Thyroid gland (tissue), 4 donors: ENCODE data around the gene L1CAM. TPM values are rescaled to one million over a fixed set of nuclear protein-coding genes. Genes with fewer than 3 reads are reported as not detected.

Source experiments
- DNase-seq, 2 donors: peaks; one replicate each; pipeline ENCODE4 v3.0.0-alpha.2; 2019
- H3K27ac ChIP-seq, 3 donors: fragments of 200-600 bp; sonication (generic); 1 replicate in 2 of 3; 2 replicates in 1 of 3; pipeline ENCODE4 v1.5.1; 2016 to 2019; ENCODE audit warnings: mild to moderate bottlenecking in 1 of 3, moderate library complexity in 1 of 3
- H3K27me3 ChIP-seq: fragments of 200-600 bp; sonication (generic); one replicate; pipeline ENCODE4 v1.5.1; 2019
- H3K36me3 ChIP-seq, 2 donors: fragments of 200-600 bp; sonication (generic); one replicate each; pipeline ENCODE4 v1.5.1; 2016 to 2019
- H3K4me1 ChIP-seq, 2 donors: fragments of 200-600 bp; sonication (generic); one replicate each; pipeline ENCODE4 v1.5.1; 2017 to 2019
- H3K4me3 ChIP-seq, 3 donors: fragments of 200-600 bp; sonication (generic); replicated peaks in 1 of 3; 1 replicate in 2 of 3; 2 replicates in 1 of 3; pipeline ENCODE4 v1.5.1; 2016; ENCODE audit warnings: mild to moderate bottlenecking in 1 of 3
- H3K9me3 ChIP-seq: fragments of 200-600 bp; sonication (generic); one replicate; pipeline ENCODE4 v1.5.1; 2017
- POLR2A ChIP-seq, 2 donors: fragments of 450-650 bp; IDR thresholded peaks; one replicate each; pipeline ENCODE4 v1.6.1; 2017; ENCODE audit warnings: antibody characterized with exemption in 2 of 2, mild to moderate bottlenecking in 2 of 2, moderate library complexity in 1 of 2
- WGBS, 2 donors: methylation state at CpG; one replicate each; pipeline ENCODE4 v1.1.5; 2017; 5-methylcytosine and 5-hydroxymethylcytosine counted together
- intact Hi-C: fragments of 100-400 bp; cut with DNase I; formaldehyde crosslinking; loops from one replicate; pipeline ENCODE4 v1.15.1; 2023
- total RNA-seq, 4 donors: library from RNA; depleted of rRNA; stranded (reverse); fragments of >200 nt; gene quantifications; one replicate each; pipeline ENCODE4 v1.2.3, GENCODE V29; 2016
- TF ChIP-seq, protein P1 (sequence below), 6 experiments: fragments of 200-600 bp in 3 of 6; fragments of 450-650 bp in 3 of 6; sonication (generic) in 3 of 6; IDR thresholded peaks; one replicate each; pipeline ENCODE4 v1.5.1; 2016 to 2019; ENCODE audit warnings: antibody characterized with exemption in 6 of 6, mild to moderate bottlenecking in 2 of 6, inconsistent platforms in 1 of 6, moderate library complexity in 1 of 6

Gene L1CAM
- total RNA-seq, 4 donors from 2014 or later: 0.45 to 2.2 (median 0.75) TPM

DNA sequence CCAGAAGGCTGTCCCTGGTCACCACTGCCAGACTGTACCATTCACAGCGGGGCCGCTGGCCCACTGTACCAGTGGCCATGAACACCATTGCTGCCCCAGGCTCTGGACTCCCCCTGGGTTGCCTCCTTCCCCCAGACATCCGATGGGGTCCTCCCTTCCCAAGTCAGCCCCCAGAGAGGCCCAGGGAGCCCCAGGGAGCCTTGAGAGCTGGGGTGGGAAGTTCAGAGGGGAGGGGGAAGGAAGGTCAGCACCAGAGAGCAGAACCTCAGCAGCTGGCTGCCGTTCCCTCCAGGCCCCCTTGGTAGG lies 40.5 kb upstream of the L1CAM start:
- no peaks in the 10 kb centered on the region for H3K9me3 ChIP-seq
- DNase-seq: no peak
- H3K4me1 ChIP-seq: peaks cover 4 to 20% of the 10 kb centered on the region in 2 donors
- WGBS, 2 donors: 0% methylated on average over 1 of the region's 4 CpGs; no CpG with 5 or more reads in 1 of the 2 donors
- H3K27ac ChIP-seq: peak overlapping the region in 1 of 3 donors; percentile 83
- H3K36me3 ChIP-seq: peaks cover 0 to 1% of the 10 kb centered on the region in 2 donors
- intact Hi-C loops: no loop called here
- TF ChIP-seq, protein P1, sequence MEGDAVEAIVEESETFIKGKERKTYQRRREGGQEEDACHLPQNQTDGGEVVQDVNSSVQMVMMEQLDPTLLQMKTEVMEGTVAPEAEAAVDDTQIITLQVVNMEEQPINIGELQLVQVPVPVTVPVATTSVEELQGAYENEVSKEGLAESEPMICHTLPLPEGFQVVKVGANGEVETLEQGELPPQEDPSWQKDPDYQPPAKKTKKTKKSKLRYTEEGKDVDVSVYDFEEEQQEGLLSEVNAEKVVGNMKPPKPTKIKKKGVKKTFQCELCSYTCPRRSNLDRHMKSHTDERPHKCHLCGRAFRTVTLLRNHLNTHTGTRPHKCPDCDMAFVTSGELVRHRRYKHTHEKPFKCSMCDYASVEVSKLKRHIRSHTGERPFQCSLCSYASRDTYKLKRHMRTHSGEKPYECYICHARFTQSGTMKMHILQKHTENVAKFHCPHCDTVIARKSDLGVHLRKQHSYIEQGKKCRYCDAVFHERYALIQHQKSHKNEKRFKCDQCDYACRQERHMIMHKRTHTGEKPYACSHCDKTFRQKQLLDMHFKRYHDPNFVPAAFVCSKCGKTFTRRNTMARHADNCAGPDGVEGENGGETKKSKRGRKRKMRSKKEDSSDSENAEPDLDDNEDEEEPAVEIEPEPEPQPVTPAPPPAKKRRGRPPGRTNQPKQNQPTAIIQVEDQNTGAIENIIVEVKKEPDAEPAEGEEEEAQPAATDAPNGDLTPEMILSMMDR (IDR thresholded peaks at IDR 0.05): no peak
- TF ChIP-seq POLR2A (IDR thresholded peaks at IDR 0.05): no peak
- no peak overlapping the region for H3K4me3 ChIP-seq
- no peaks in the 10 kb centered on the region for H3K27me3 ChIP-seq

DNA sequence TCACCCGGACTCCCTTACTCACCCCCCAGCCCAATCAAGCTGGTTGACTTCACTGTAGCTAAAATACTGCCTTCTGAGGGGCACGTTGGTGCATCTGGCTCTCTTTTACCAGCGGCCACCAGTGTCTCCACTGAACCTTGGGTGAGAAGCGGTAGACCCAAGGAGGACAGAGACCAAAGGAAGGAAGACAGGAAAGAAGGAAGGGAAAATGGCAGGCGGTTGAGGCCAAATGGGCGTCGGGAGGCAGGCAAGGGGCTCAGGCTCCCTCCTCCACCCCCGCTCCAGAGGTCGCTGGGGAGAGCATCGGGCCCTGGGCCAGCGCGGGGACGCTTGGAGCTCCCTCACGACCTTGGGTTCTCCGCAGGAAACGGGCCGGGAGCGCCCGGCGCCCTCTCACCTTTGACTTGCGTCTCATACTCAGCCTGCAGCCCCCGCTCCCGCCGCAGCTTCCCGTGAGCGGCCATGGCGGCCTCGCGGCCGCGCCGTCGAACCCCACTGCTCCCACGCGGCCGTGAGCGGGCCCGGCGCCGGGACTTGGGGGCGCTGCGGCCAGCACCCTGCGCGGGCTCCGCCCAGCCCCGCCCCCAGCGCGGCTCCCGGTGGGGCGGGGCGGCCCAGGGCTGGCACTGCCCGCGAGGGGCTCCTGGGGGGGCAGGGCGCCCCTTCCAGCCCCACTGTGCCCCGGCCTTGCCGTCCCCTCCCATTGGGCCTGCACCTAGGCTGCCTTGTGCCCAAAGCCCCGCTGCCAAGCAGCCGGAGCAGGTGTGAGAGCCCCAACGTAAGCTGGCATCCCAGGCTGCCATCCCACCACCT lies 40.0 kb upstream of the L1CAM start, which contains the start of gene ARHGAP4:
Gene ARHGAP4, minus strand, starts transcription at position 526 of the 813 bp plus-strand sequence. Its CDS starts 62 bp downstream, at position 464.
- H3K36me3 ChIP-seq: no peaks in the 10 kb centered on the region
- peak within 1 kb of the TSS in 1 of 3 donors; percentile 49 for H3K4me3 ChIP-seq
- H3K27ac ChIP-seq: peak within 1 kb of the TSS in 1 of 3 donors; percentile 83
- peaks cover 4 to 20% of the 10 kb centered on the region in 2 donors for H3K4me1 ChIP-seq
- DNase-seq: no peak
- intact Hi-C loops: no loop called here
- no peaks in the 10 kb centered on the region for H3K9me3 ChIP-seq
- 33 to 40% methylated on average over 4 to 9 of the region's 59 CpGs for WGBS, 2 donors
- no peaks in the 10 kb centered on the region for H3K27me3 ChIP-seq
- TF ChIP-seq POLR2A (IDR thresholded peaks at IDR 0.05): no peak
- TF ChIP-seq, protein P1 (IDR thresholded peaks at IDR 0.05): no peak

GRCh38 chrX:153925387-153925738 lies 39.4 kb upstream of the L1CAM start:
- H3K27me3 ChIP-seq: no peaks in the 10 kb centered on the region
- DNase-seq: no peak
- H3K9me3 ChIP-seq: no peaks in the 10 kb centered on the region
- TF ChIP-seq, protein P1 (IDR thresholded peaks at IDR 0.05): no peak
- no peak for TF ChIP-seq POLR2A (IDR thresholded peaks at IDR 0.05)
- no peak overlapping the region for H3K27ac ChIP-seq
- H3K4me1 ChIP-seq: peaks cover 4 to 20% of the 10 kb centered on the region in 2 donors
- intact Hi-C loops: no loop called here
- H3K36me3 ChIP-seq: no peaks in the 10 kb centered on the region
- H3K4me3 ChIP-seq: no peak overlapping the region
- 88 to 90% methylated on average over 2 to 3 of the region's 4 CpGs for WGBS, 2 donors

- Histone ChIP-seq H3K4me1 (peaks cover 4 to 20% of the 10 kb centered on the region in 2 donors), H3K9me3 (no peaks in the 10 kb centered on the region), H3K27me3 (no peaks in the 10 kb centered on the region), H3K27ac (no peak overlapping the region), H3K36me3 (no peaks in the 10 kb centered on the region), H3K4me3 (no peak overlapping the region)
- intact Hi-C loops: no loop called here
- TF ChIP-seq POLR2A (IDR thresholded peaks at IDR 0.05): no peak
- TF ChIP-seq, protein P1 (IDR thresholded peaks at IDR 0.05): no peak
- no peak for DNase-seq
- WGBS, 2 donors: 48 to 60% methylated on average over 1 to 14 of the region's 14 CpGs
Observed at GRCh38 chrX:153924149-153924861, 38.3 kb upstream of the L1CAM start.
